H1 (cell line): Measurements from ENCODE around the gene RNASE4. TPM values are rescaled to one million over a fixed set of nuclear protein-coding genes. Genes with fewer than 3 reads are reported as not detected.

Source experiments
- CTCF ChIA-PET: fragments of 300-600 bp; sonication (Branson Sonifier 250); formaldehyde crosslinking; loops from one replicate; lab custom pipeline; 2021; ENCODE audit not compliant: partially characterized antibody; lab: Charles Lee
- POLR2A ChIA-PET: fragments of 300-600 bp; sonication (Branson Sonifier 250); formaldehyde crosslinking; loops from one replicate; lab custom pipeline; 2021; ENCODE audit warnings: inconsistent platforms; ENCODE audit not compliant: partially characterized antibody; lab: Charles Lee
- DNase-seq, 2 experiments: peaks; one replicate each; pipeline versions ENCODE4 v3.0.0 to v3.0.0-alpha.2; 2010 to 2022; ENCODE audit warnings: low spot score in 2 of 2, low read depth in 1 of 2, mixed read lengths in 1 of 2
- FAIRE-seq: peaks from 2 replicates; lab custom pipeline; 2011; peaks lifted over from hg19 to GRCh38; lab: Jason Lieb, UNC
- H2AFZ ChIP-seq: 2 replicates; pipeline ENCODE4 v1.8.1; 2012; ENCODE audit warnings: low read length, inconsistent platforms
- H2AK5ac ChIP-seq: 2 replicates; pipeline ENCODE4 v1.6.1; 2013; ENCODE audit warnings: low read depth, low read length
- H2BK120ac ChIP-seq: replicated peaks from 2 replicates; pipeline ENCODE3; 2013; ENCODE audit warnings: low read depth, low read length, inconsistent platforms
- H2BK12ac ChIP-seq: 2 replicates; pipeline ENCODE4 v1.6.1; 2013; ENCODE audit warnings: low read depth, low read length
- H2BK15ac ChIP-seq: 2 replicates; pipeline ENCODE4 v1.6.1; 2013; ENCODE audit warnings: low read length
- H2BK20ac ChIP-seq: 2 replicates; pipeline ENCODE4 v1.6.1; 2013; ENCODE audit warnings: low read length
- H2BK5ac ChIP-seq: 2 replicates; pipeline ENCODE4 v1.6.1; 2013; ENCODE audit warnings: low read depth, low read length
- H3K14ac ChIP-seq: 2 replicates; pipeline ENCODE4 v1.6.1; 2013; ENCODE audit warnings: inconsistent platforms; ENCODE audit not compliant: insufficient read length
- H3K18ac ChIP-seq: 2 replicates; pipeline ENCODE4 v1.6.1; 2013; ENCODE audit warnings: low read length; ENCODE audit errors: extremely low read depth
- H3K23ac ChIP-seq: 2 replicates; pipeline ENCODE4 v1.6.1; 2013; ENCODE audit warnings: inconsistent platforms; ENCODE audit not compliant: insufficient read length
- H3K23me2 ChIP-seq: 2 replicates; pipeline ENCODE4 v1.6.1; 2013; ENCODE audit warnings: low read depth, low read length
- H3K27ac ChIP-seq: 2 replicates; pipeline ENCODE4 v1.6.1; 2011; ENCODE audit warnings: low read depth, low read length, inconsistent platforms
- H3K27me3 ChIP-seq, 4 experiments: replicated peaks in 1 of 4; 1 replicate in 1 of 4; 2 replicates in 3 of 4; pipeline versions ENCODE4 v1.6.1 to v1.8.1; 2011 to 2013; ENCODE audit warnings: low read length in 3 of 4, mild to moderate bottlenecking in 3 of 4, inconsistent platforms in 2 of 4, mixed read lengths in 2 of 4, moderate library complexity in 1 of 4; ENCODE audit not compliant: control insufficient read depth in 3 of 4, insufficient read depth in 3 of 4; ENCODE audit errors: extremely low read depth in 1 of 4
- H3K36me3 ChIP-seq, 4 experiments: 2 replicates each; pipeline versions ENCODE4 v1.6.1 to v1.8.1; 2011 to 2013; ENCODE audit warnings: mild to moderate bottlenecking in 4 of 4, low read length in 3 of 4, moderate library complexity in 2 of 4, control low read depth in 1 of 4, inconsistent platforms in 1 of 4; ENCODE audit not compliant: insufficient read depth in 4 of 4, control insufficient read depth in 2 of 4
- H3K4ac ChIP-seq: replicated peaks from 2 replicates; pipeline ENCODE3; 2013; ENCODE audit warnings: low read length, low read depth, mixed read lengths, inconsistent platforms; ENCODE audit not compliant: insufficient read length
- H3K4me1 ChIP-seq, 4 experiments: replicated peaks in 1 of 4; 1 replicate in 1 of 4; 2 replicates in 3 of 4; pipeline versions ENCODE4 v1.6.1 to v1.8.1; 2011 to 2013; ENCODE audit warnings: low read length in 3 of 4, inconsistent platforms in 2 of 4, mixed read lengths in 1 of 4; ENCODE audit not compliant: insufficient read depth in 4 of 4, control insufficient read depth in 3 of 4
- H3K4me2 ChIP-seq, 2 experiments: 2 replicates each; pipeline versions ENCODE4 v1.6.1 to v1.8.1; 2011 to 2013; ENCODE audit warnings: low read depth in 2 of 2, low read length in 2 of 2, control low read depth in 1 of 2, inconsistent platforms in 1 of 2, mild to moderate bottlenecking in 1 of 2; ENCODE audit not compliant: insufficient read depth in 1 of 2
- H3K4me3 ChIP-seq, 4 experiments: fragments of 200-600, 300-600 bp in 1 of 4; sonication (generic), shearing (Covaris generic), sonication (Bioruptor Twin) in 1 of 4; 2 replicates each; pipeline versions ENCODE4 v1.5.1 to v1.8.1; 2011 to 2016; ENCODE audit warnings: low read length in 4 of 4, low read depth in 3 of 4, control low read depth in 2 of 4, inconsistent platforms in 2 of 4, mild to moderate bottlenecking in 2 of 4, mixed read lengths in 1 of 4, moderate library complexity in 1 of 4; ENCODE audit not compliant: insufficient read depth in 2 of 4; ENCODE audit errors: extremely low read depth in 1 of 4
- H3K56ac ChIP-seq: replicated peaks from 2 replicates; pipeline ENCODE3; 2013; ENCODE audit warnings: low read depth, mild to moderate bottlenecking, mixed read lengths, low read length, inconsistent platforms; ENCODE audit not compliant: insufficient read length
- H3K79me1 ChIP-seq: 2 replicates; pipeline ENCODE4 v1.6.1; 2013; ENCODE audit warnings: low read depth, low read length, control low read depth
- H3K79me2 ChIP-seq, 2 experiments: 2 replicates each; pipeline versions ENCODE4 v1.6.1 to v1.8.1; 2012 to 2013; ENCODE audit warnings: low read length in 2 of 2, mild to moderate bottlenecking in 2 of 2, inconsistent platforms in 1 of 2; ENCODE audit not compliant: insufficient read depth in 2 of 2, control insufficient read depth in 1 of 2
- H3K9ac ChIP-seq, 4 experiments: replicated peaks in 1 of 4; 1 replicate in 1 of 4; 2 replicates in 3 of 4; pipeline versions ENCODE4 v1.6.1 to v1.8.1; 2011 to 2013; ENCODE audit warnings: low read depth in 3 of 4, low read length in 3 of 4, control low read depth in 2 of 4, mild to moderate bottlenecking in 2 of 4, moderate library complexity in 2 of 4, inconsistent platforms in 1 of 4; ENCODE audit errors: extremely low read depth in 1 of 4
- H3K9me3 ChIP-seq, 2 experiments: 2 replicates each; pipeline versions ENCODE4 v1.6.1 to v1.8.1; 2012 to 2013; ENCODE audit warnings: mild to moderate bottlenecking in 2 of 2, moderate library complexity in 2 of 2, control low read depth in 1 of 2, inconsistent platforms in 1 of 2, low read depth in 1 of 2, low read length in 1 of 2, mixed read lengths in 1 of 2; ENCODE audit not compliant: insufficient read depth in 2 of 2
- H4K20me1 ChIP-seq, 2 experiments: replicated peaks in 1 of 2; 2 replicates each; pipeline versions ENCODE3 to v1.8.1; 2011 to 2013; ENCODE audit warnings: inconsistent platforms in 2 of 2, low read length in 2 of 2, mild to moderate bottlenecking in 1 of 2; ENCODE audit not compliant: insufficient read depth in 2 of 2, control insufficient read depth in 1 of 2
- H4K5ac ChIP-seq: 2 replicates; pipeline ENCODE4 v1.6.1; 2013; ENCODE audit warnings: low read length, low read depth, mixed read lengths, inconsistent platforms; ENCODE audit not compliant: insufficient read length
- H4K8ac ChIP-seq: 2 replicates; pipeline ENCODE4 v1.8.0; 2013; ENCODE audit warnings: mild to moderate bottlenecking, moderate library complexity, low read length, inconsistent platforms; ENCODE audit not compliant: insufficient read depth; ENCODE audit errors: extremely low read depth
- H4K91ac ChIP-seq: replicated peaks from 2 replicates; pipeline ENCODE3; 2013; ENCODE audit warnings: low read length, mixed read lengths, inconsistent platforms; ENCODE audit not compliant: insufficient read length
- ASH2L ChIP-seq: fragments of 200-600, 300-600 bp; sonication (generic); IDR thresholded peaks from one replicate; pipeline ENCODE4 v1.7.1; 2017; ENCODE audit warnings: low read length
- BACH1 ChIP-seq: IDR thresholded peaks from 2 replicates; pipeline ENCODE4 v1.6.1; 2012; ENCODE audit warnings: low read length, improper control_type of control experiment
- BCL11A ChIP-seq, 2 experiments: IDR thresholded peaks; one replicate each; pipeline ENCODE4 v1.6.1; 2011; ENCODE audit warnings: low read depth in 2 of 2, low read length in 2 of 2, mild to moderate bottlenecking in 2 of 2
- CREB1 ChIP-seq: IDR thresholded peaks from 2 replicates; pipeline ENCODE4 v1.6.1; 2012; ENCODE audit warnings: inconsistent platforms
- EGR1 ChIP-seq: IDR thresholded peaks from 2 replicates; pipeline ENCODE4 v1.6.1; 2011; ENCODE audit warnings: low read depth, low read length, borderline replicate concordance
- HDAC2 ChIP-seq, 2 experiments: fragments of 300-600 bp in 1 of 2; sonication (generic) in 1 of 2; IDR thresholded peaks; 2 replicates each; pipeline ENCODE4 v1.6.1; 2011 to 2012; ENCODE audit warnings: low read depth in 2 of 2, low read length in 2 of 2, mild to moderate bottlenecking in 2 of 2, moderate library complexity in 2 of 2, borderline replicate concordance in 1 of 2, inconsistent platforms in 1 of 2
- HDAC6 ChIP-seq: IDR thresholded peaks from one replicate; pipeline ENCODE4 v1.7.1; 2012; ENCODE audit warnings: low read depth, mild to moderate bottlenecking, inconsistent platforms, low read length, moderate library complexity
- JUN ChIP-seq: IDR thresholded peaks from 2 replicates; pipeline ENCODE4 v1.6.1; 2011; ENCODE audit warnings: low read depth, mild to moderate bottlenecking, improper control_type of control experiment, low read length
- POLR2A ChIP-seq, 2 experiments: IDR thresholded peaks; 1 replicate in 1 of 2; 2 replicates in 1 of 2; pipeline ENCODE4 v1.6.1; 2011; ENCODE audit warnings: low read depth in 2 of 2, low read length in 2 of 2, mild to moderate bottlenecking in 2 of 2; ENCODE audit errors: control extremely low read depth in 1 of 2
- POLR2AphosphoS5 ChIP-seq: IDR thresholded peaks from 2 replicates; pipeline ENCODE4 v1.6.1; 2011; ENCODE audit warnings: low read depth, low read length
- RAD21 ChIP-seq, 2 experiments: IDR thresholded peaks in 1 of 2; conservative IDR thresholded peaks in 1 of 2; 2 replicates each; pipeline ENCODE4 v1.6.1; 2011; ENCODE audit warnings: low read depth in 2 of 2, low read length in 2 of 2, improper control_type of control experiment in 1 of 2, inconsistent platforms in 1 of 2, mild to moderate bottlenecking in 1 of 2, moderate library complexity in 1 of 2
- RFX5 ChIP-seq: IDR thresholded peaks from 2 replicates; pipeline ENCODE4 v1.6.1; 2011; ENCODE audit warnings: low read depth, low read length, improper control_type of control experiment, borderline replicate concordance
- SIX5 ChIP-seq: IDR thresholded peaks from 2 replicates; pipeline ENCODE4 v1.6.1; 2011; ENCODE audit warnings: mild to moderate bottlenecking, low read depth, low read length
- TAF1 ChIP-seq: IDR thresholded peaks from 2 replicates; pipeline ENCODE4 v1.6.1; 2011; ENCODE audit warnings: mild to moderate bottlenecking, low read depth, low read length
- TBP ChIP-seq: IDR thresholded peaks from 2 replicates; pipeline ENCODE4 v1.6.1; 2011; ENCODE audit warnings: low read depth, low read length, improper control_type of control experiment
- WGBS, 2 experiments: shearing (Covaris generic) in 1 of 2; methylation state at CpG; one replicate each; pipeline versions ENCODE4 v1.1.6 to v1.1.7; 2013 to 2015; ENCODE audit warnings: low lambda C conversion rate in 2 of 2, mixed read lengths in 2 of 2, inconsistent platforms in 1 of 2, low coverage in 1 of 2, missing lambda C conversion rate in 1 of 2; ENCODE audit not compliant: insufficient replicate concordance in 2 of 2, insufficient coverage in 1 of 2, insufficient read length in 1 of 2; ENCODE audit errors: extremely low coverage in 1 of 2, missing lambda C conversion rate in 1 of 2; 5-methylcytosine and 5-hydroxymethylcytosine counted together
- polyA plus RNA-seq, 7 experiments: library from polyadenylated mRNA; depleted of rRNA in 3 of 7; stranded (reverse) in 5 of 7; unstranded in 2 of 7; fragments of >200 nt in 5 of 7; fragments of 200-250 nt in 2 of 7; gene quantifications; 1 replicate in 5 of 7; 2 replicates in 1 of 7; 4 replicates in 1 of 7; pipeline versions ENCODE4 v1.2.1 to v1.2.3, GENCODE V29; 2011 to 2013; ENCODE audit warnings: missing spikeins in 2 of 7, mixed read lengths in 2 of 7
- total RNA-seq: library from RNA; stranded (reverse); fragmentation: NEBNext Ultra II Directional; extraction: Animal tissue kit (Norgen Biotek cat#: 25700); gene quantifications from 2 replicates; pipeline ENCODE4 v1.2.1, GENCODE V29; 2021

RNASE4 gene
- total and polyA plus RNA-seq, 2 of the 8 experiments (the other 6 are each of a cell fraction or from before 2014, with no cell fraction given): 0.61 to 3.5 TPM

GRCh38 chr14:20692116-20692751 lies 7.9 kb downstream of the RNASE4 start:
- no peaks in the 10 kb centered on the region for H3K4me1 ChIP-seq
- H4K8ac ChIP-seq: no peak overlapping the region
- H4K20me1 ChIP-seq: no peaks in the 10 kb centered on the region
- no peak overlapping the region for H2BK120ac ChIP-seq
- no peak overlapping the region for H3K4ac ChIP-seq
- POLR2A ChIA-PET: interaction anchor here (0.9 kb wide), 1 partner anchor 157 kb away, joined by 3 read pairs; no protein-coding TSS in a partner anchor
- no peak overlapping the region for H3K4me2 ChIP-seq
- H3K23me2 ChIP-seq: no peaks in the 10 kb centered on the region
- no peaks in the 10 kb centered on the region for H3K79me1 ChIP-seq
- H4K5ac ChIP-seq: no peak overlapping the region
- H3K36me3 ChIP-seq: no peaks in the 10 kb centered on the region
- no peaks in the 10 kb centered on the region for H3K9me3 ChIP-seq
- no peak overlapping the region for H3K4me3 ChIP-seq
- H3K56ac ChIP-seq: no peak overlapping the region
- H3K27me3 ChIP-seq: no peaks in the 10 kb centered on the region
- DNase-seq (no peak), FAIRE-seq (no peak)
- H3K14ac ChIP-seq: no peak overlapping the region
- no peak overlapping the region for H2BK12ac ChIP-seq
- H2AK5ac ChIP-seq: no peak overlapping the region
- no peak overlapping the region for H2BK20ac ChIP-seq
- no peaks in the 10 kb centered on the region for H3K79me2 ChIP-seq
- H3K18ac ChIP-seq: no peak overlapping the region
- H3K23ac ChIP-seq: no peak overlapping the region
- no peak overlapping the region for H2BK5ac ChIP-seq
- CTCF ChIA-PET: interaction anchor here (0.7 to 5.0 kb wide), 18 partner anchors 12 to 401 kb away, joined by 3 to 59 read pairs (median 6); partner anchors contain the start of gene SLC39A2
- no peak overlapping the region for H2AFZ ChIP-seq
- H3K9ac ChIP-seq: no peak overlapping the region
- no peak overlapping the region for H3K27ac ChIP-seq
- 86% methylated on average over 7 of the region's 7 CpGs; no CpG with 5 or more reads in 1 of the 2 experiments for WGBS, 2 experiments
- H4K91ac ChIP-seq: no peak overlapping the region
- no peak overlapping the region for H2BK15ac ChIP-seq
- no peak for TF ChIP-seq JUN
- no peak for TF ChIP-seq EGR1
- no peak for TF ChIP-seq CREB1
- TF ChIP-seq POLR2AphosphoS5: no peak
- TF ChIP-seq BACH1: no peak
- TF ChIP-seq HDAC6: no peak
- no peak for TF ChIP-seq RAD21 (IDR thresholded peaks at IDR 0.05 in 1 of 2, conservative IDR thresholded peaks at IDR 0.05 in 1 of 2; ENCODE audit: low read depth in 2 of 2, low read length in 2 of 2)
- no peak for TF ChIP-seq TBP
- TF ChIP-seq HDAC2 (IDR thresholded peaks at IDR 0.05; ENCODE audit: borderline replicate concordance in 1 of 2, low read depth in 2 of 2, low read length in 2 of 2): no peak
- TF ChIP-seq SIX5: no peak
- no peak for TF ChIP-seq TAF1
- no peak for TF ChIP-seq POLR2A (IDR thresholded peaks at IDR 0.05; ENCODE audit: control extremely low read depth in 1 of 2, low read depth in 2 of 2, low read length in 2 of 2)
- no peak for TF ChIP-seq BCL11A (IDR thresholded peaks at IDR 0.05; ENCODE audit: low read depth in 2 of 2, low read length in 2 of 2)
- no peak for TF ChIP-seq ASH2L
- TF ChIP-seq RFX5: no peak
